ENCODE measurements around the gene OBI1.

The OBI1 gene

DNA sequence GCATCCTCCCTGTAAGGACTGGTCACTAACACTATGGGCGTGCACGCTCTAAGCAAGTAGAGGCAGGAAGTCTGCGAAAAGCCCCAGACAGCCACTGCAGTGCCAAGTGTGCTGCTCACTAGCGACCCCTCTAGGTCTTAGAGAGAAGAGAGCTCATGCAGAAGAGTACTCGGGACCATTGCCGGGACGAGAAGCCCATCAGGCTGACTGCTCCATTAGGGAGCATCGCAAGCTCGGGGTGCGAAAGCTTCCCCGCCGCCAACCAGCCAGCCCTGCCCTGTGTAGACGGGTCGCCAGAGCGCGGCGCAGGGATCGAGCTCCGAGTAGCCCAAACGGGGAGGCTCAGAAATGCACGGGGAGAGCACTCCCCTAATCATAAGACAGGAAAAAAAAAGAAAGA lies 72.2 kb downstream of the OBI1 start:
- no peak for DNase-seq (ENCODE audit: low read depth)

DNA sequence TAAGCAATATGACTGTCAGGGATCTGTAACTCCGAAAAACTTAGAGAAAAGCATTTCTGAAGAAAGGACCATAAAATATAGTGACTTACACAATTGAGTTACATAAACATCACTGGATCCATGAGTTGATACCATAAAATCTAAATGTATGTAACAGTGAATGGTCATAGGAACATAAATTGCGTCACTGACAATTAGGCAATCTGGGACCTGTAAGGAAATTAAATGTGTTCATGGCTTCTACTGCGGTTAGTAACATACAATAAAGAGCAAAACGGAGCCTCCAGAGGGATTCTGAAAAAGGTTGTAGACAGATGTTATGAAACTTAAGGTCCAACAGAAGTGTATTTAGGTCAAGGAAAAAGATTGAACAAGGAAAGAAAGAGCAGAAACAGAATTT lies 82.7 kb downstream of the OBI1 start:
- no peak for DNase-seq (ENCODE audit: low read depth)

DNA sequence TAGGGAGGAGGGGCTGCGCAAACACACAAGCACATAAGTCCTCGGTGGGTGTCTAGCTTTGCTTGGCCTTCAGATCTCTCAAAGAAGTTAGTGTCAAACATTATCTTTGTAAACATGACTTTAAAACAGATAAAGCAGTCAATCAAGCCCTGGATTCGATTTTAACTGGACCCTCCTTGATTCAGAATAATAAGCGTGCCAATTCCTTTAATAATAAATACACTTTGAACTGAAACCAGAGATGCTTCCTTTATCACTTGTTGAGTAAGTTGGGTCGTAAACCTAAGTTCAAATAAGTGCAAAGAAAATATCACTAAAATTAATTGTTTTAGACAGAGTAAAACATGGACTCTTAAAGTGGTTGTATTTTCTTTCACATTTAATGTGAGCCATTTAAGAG lies 86.5 kb downstream of the OBI1 start:
- DNase-seq (ENCODE audit: low read depth): no peak

DNA sequence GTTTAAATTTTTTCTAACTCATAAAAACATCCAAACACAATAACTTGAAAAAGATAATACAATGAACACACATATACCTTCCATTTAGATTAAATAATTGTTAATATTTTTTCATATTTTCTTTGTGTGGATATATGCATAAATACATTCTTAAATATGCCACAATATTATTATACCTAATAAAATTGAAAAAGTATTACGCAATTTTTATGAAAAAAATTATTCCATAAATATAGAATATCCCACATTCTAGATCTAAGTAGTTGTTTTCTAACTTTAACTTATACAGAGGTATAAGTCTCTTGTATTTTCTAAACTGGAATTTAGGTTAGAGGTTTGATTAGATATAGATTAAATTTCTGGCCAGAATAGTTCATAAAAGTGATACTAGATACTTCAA lies 89.9 kb downstream of the OBI1 start:
- DNase-seq (ENCODE audit: low read depth): no peak

DNA sequence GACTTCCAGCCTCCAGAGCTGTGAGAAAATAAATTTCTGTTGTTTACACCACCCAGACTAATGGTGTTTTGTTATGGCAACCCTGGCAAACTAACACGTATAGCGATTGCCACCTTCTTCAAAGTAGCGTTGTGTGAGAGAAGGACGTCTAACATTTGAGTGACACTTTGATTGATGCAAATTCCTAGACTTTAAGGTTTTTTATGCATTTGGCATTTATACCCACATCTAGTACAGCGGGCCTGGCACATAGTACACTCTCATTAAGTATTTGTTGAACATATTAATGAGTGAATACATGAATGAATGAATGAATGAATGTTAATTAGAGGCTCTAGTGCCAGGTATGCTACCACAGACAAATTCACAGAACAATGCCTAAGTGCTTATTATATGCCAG lies 92.3 kb downstream of the OBI1 start:
- DNase-seq (ENCODE audit: low read depth): no peak
